GM19372 (cell line): ENCODE measurements around the gene TRIM9.
"Not testable (repeated sequence)": the region's sequence is repeated elsewhere in the genome, so short reads cannot be mapped to it uniquely, and the experiment has no call there.

ENCODE experiments used
- ATAC-seq: cut with Tn5 transposase; IDR thresholded peaks from one replicate; pipeline ENCODE4 v1.9.1; 2021; ENCODE audit warnings: mild to moderate bottlenecking, low read depth, moderate library complexity; ENCODE audit not compliant: unreplicated experiment

The TRIM9 gene

DNA sequence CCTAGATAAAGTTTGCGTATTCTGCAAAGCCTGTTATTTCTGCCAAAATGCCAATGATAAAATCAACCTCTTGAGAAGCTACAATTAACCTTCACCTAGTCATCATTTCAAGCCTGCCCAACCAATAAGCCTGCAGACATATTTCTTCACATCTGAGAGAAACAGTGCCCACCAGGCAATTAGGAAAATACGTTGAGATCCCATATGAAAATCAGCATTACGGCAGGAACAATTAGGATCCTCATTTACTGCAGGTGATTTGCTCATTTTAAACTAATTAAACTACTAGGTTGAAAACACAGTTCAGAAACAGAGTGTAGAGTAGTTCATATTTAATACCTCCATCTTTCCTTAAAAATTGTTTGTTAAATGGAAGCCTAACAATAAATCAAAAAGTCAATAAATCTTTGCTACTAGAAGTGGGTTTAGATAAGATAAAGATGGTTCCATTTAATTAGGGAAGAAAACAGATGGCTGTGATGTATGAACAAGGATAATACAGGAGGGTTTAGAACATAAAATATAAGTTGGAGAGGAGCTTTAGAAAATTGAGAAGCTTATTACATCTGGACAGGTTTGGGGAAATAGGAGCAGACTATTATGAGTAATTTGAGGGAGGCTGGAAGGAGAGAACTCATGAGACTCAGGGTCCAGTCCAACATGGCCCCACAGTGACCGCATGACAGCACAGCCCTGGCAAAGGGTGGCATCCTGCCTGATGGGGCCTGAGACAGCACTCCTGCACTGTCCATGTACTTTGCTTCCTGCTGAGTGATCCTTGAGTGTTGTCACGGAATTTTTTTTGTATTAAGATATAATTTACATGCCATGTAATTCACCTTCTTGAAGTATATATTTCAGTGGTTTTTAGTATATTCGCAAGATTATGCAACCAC lies 123.8 kb downstream of the TRIM9 start:
- no peak for ATAC-seq

DNA sequence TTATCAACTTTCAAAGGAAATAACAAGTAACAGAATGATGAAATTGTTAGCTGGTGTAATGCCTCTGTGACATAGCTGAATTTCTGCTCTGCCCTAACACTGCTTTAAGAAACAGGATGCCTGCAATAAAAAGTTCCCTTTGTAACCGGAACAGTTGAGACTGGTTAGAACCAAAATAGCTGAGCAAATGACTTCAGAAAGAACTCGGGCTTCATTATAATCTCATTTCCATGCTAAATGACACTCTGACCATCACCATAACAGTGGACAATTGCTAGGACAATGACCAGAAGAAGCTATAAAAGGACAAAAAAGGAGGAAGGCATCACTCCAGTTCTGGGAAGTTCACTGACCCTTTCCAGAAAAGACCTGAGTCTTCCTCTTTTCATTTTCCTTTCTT lies 127.1 kb downstream of the TRIM9 start:
- ATAC-seq = no peak

GRCh38 chr14:50967103-50967502 lies 127.8 kb downstream of the TRIM9 start:
- ATAC-seq = no peak

DNA sequence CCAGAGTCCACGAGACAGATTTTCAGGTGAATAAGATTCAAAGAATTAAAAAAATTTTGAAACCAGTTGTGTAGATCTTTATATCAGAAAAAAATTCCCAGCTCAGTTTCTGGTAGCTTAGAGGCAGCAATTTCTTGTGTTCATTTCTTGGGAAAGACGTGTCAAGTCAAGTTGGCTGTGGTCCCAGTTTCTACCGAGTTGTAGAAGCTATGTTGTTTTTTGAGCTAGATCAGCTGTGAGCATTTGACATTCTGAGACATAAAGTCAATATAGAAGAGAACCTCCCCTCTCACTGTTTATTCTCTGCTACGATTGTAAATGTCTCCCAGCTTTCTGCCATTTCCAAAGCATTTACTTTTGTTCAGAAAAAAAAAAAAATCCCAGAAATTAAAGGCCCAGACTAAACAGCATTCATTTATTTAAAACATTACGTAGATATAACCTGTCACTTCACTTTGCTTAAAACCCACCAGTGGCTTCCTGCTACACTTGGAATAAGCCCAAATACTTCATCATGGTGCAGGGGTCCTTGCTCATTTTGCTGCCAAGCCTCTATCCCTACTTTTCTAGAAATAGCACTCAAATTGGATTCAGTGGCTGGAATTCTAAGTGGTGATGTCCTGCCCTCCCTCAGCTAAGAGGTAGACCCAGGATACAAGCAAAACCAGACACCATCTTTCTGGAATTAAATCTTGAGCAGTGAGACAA lies 130.1 kb downstream of the TRIM9 start:
- ATAC-seq = no peak

DNA sequence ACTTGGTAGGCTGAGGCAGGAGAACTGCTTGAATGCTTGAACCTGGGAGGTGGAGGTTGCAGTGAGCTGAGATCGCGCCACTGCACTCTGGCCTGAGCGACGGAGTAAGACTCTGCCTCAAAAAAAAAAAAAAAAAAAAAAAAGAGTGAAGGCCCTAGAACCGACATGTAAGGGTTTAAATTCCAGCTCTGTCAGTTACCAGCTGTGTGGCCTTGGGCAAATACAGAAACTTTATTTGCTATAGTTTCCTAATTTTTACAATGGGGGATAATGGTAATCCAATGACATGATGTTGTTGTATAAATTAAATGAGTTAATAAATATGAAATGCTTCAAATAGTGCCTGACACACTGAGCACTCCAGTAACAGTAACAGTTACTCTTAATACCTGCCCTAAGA lies 131.0 kb downstream of the TRIM9 start:
- ATAC-seq = no peak

GRCh38 chr14:50961605-50962221 lies 133.2 kb downstream of the TRIM9 start:
- ATAC-seq = no peak

DNA sequence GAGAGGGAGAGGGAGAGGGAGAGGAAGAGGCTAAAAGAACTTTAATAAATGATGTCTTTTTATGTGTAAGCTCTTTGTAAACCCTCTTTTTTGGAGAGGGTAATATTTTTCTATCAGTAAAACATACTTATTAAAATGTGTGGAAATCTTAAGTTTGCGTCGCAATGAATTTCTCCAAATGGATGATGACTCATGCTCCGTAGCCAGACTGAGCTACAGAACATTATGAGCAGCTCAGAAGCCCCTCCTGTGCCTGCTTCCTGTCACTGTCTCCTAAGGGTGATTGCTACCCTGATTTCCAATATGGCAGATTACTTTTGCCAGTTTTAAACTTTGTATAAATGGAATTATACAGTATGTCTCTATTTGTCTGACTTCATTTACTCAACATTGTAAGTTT lies 137.6 kb downstream of the TRIM9 start:
- no peak for ATAC-seq

DNA sequence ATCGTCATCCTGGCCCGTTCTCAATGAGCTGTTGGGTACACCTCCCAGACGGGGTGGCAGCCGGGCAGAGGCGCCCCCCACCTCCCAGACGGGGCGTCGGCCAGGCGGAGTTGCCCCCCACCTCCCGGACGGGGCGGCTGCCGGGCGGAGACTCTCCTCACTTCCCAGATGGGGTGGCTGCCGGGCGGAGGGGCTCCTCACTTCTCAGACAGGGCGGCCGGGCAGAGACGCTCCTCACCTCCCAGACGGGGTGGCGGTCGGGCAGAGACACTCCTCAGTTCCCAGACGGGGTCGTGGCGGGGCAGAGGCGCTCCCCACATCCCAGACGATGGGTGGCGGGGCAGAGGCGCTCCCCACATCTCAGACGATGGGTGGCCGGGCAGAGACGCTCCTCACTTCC lies 138.5 kb downstream of the TRIM9 start:
- ATAC-seq = not testable (repeated sequence)

- ATAC-seq = no peak
Measured at GRCh38 chr14:50955373-50956043, 139.4 kb downstream of the TRIM9 start.

GRCh38 chr14:50954811-50955372 lies 140.0 kb downstream of the TRIM9 start:
- no peak for ATAC-seq

DNA sequence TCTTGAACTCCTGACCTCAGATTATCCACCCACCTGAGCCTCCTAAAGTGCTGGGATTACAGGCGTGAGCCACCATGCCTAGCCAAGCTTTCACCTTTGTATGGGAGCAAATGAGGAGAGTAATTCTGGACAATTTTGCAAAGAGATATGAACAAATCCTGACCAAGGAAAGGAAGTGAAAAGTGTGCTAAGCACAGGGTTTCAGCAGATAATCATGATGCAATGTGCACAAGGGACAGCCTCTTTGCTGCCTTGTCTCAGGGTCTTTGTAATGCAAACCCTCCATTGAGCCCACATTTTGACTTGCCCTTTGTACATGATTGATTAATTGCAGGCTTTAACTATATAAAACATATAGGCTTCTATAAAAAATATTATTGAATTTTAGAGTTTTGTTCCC lies 141.4 kb downstream of the TRIM9 start:
- ATAC-seq = no peak

- no peak for ATAC-seq
Measured at GRCh38 chr14:50951032-50951431, 143.9 kb downstream of the TRIM9 start.

- no peak for ATAC-seq
Measured at GRCh38 chr14:50948205-50948604, 146.7 kb downstream of the TRIM9 start.

- no peak for ATAC-seq
Measured at GRCh38 chr14:50947446-50947845, 147.5 kb downstream of the TRIM9 start.

DNA sequence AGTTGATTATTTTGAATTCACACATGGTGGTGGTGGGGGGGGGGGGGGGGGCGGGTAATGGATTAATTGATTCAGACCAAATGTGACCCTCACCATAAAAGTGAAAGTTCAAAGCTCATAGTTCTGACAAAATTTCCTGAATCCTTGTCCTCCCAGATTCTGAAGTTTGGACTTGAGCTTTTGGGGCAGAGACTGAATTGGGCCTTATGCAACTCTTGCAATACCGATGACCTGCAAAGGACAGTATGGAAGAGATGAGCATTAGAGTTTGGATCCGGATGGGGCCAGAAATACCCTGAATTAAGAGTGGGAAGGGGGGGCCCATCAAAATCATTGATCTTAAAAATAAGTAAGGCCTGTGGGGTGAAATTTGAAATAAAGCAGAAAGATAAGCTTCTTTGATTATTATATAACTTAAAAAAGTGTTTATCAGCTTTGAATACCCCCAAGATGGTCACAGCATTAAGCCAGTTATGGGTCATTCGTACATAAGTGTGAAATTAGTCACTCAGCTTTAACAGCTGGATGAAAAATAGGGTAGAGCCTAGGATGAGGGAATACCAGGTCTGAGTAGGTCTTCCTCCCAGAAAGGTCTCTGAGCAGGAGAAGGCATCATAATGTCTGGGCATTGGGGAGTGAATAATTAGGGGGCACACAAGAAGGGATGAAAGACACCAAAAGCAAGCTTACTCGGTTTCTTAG lies 148.5 kb downstream of the TRIM9 start:
- no peak for ATAC-seq

GRCh38 chr14:50944647-50945413 lies 150.1 kb downstream of the TRIM9 start:
- ATAC-seq = peak; percentile 15

DNA sequence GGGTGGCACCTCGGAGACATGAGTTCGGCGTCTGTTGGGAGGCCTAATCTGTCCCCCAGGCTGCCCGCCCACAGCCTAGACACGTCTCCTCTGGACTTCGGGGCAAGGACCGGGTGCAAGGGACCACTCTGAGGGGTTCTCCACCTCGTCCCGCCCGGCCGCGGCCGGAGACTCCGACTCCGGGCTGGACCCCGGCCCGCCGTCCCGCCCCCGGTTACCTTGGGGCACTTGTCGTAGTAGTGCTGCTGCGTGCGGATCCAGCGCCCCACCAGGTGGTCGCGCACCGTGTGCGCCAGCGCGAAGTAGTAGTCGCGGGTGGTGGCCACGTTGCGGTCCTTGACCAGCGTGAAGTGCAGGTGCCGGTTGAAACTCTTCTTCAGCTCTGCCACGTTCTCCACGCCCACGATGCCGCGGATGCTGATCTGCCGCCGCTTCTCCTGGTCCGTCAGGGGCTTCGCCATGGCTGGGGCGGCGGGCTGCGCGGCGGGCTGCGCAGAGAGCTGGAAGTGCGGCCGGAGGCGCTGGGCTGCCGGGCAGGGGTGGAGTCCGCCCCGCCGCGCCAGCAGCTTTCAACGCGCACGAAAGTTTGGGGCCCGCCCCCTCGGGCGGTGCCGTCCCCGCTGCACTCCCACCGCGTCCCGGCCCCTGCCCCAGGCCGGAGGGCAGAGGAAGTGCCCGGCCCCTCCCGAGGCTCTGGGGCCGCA lies 150.8 kb downstream of the TRIM9 start, which contains the start of gene PYGL:
Gene PYGL (minus strand): TSS at position 541 of the 704 bp plus-strand sequence. CDS start 80 bp downstream, at position 461.
- peak; percentile 69 for ATAC-seq

- ATAC-seq = no peak
Measured at GRCh38 chr14:50943261-50943942, 151.5 kb downstream of the TRIM9 start.
